Measurements from ENCODE around the gene SERPINH1. TPM values are rescaled to one million over a fixed set of nuclear protein-coding genes. Genes with fewer than 3 reads are reported as not detected.

Gene SERPINH1
- total RNA-seq = 687 and 873 TPM in 2 replicates

GRCh38 chr11:75562048-75562835 is at the start of gene SERPINH1:
SERPINH1 (plus strand) TSS chr11:75562253; CDS start chr11:75566350, 4,097 bp downstream.

GRCh38 chr11:75525433-75526191 is 36.4 kb upstream of the SERPINH1 start, which contains the start of gene GDPD5:
GDPD5 (minus strand) TSS chr11:75525941; CDS start chr11:75477735, 48,206 bp downstream.

Other genes with a start within 250 kb of the SERPINH1 start
- 58.7 and 63.8 TPM in 2 replicates for gene ARRB1, start 210.6 kb upstream of the SERPINH1 start, total RNA-seq
- 1,668 and 1,957 TPM in 2 replicates for gene RPS3, start 162.7 kb upstream of the SERPINH1 start, total RNA-seq
- 0.27 and 1.2 TPM in 2 replicates for gene KLHL35, start 129.1 kb upstream of the SERPINH1 start, total RNA-seq
- 13.7 and 17.5 TPM in 2 replicates for gene GDPD5, start 36.3 kb upstream of the SERPINH1 start, total RNA-seq
- 0.30 and 0.87 TPM in 2 replicates for gene MAP6, start 106.8 kb downstream of the SERPINH1 start, total RNA-seq
- gene MOGAT2, start 155.6 kb downstream of the SERPINH1 start, total RNA-seq = not detected in 2 replicates
- 0.44 and 2.5 TPM in 2 replicates for gene DGAT2, start 206.5 kb downstream of the SERPINH1 start, total RNA-seq

Measured in mammary microvascular endothelial cell (primary cell).